ENCODE results near the gene CFAP221.

Gene CFAP221

GRCh38 chr2:119662297-119662696 is 118.0 kb downstream of the CFAP221 start:
- in situ Hi-C loops (cut with MboI; ENCODE audit: low pct_unique_long_range_greater_than_20kb, low sequenced_read_pairs, unreplicated experiment), result loop anchor here (25.0 kb wide), 1 partner anchor 250 kb away; no protein-coding TSS in a partner anchor
- no peak for DNase-seq (ENCODE audit: low spot score)
- no peak for TF ChIP-seq CTCF (IDR thresholded peaks at IDR 0.05; ENCODE audit: extremely low read depth, insufficient read depth, missing control alignments)

- no peak for TF ChIP-seq CTCF (IDR thresholded peaks at IDR 0.05; ENCODE audit: extremely low read depth, insufficient read depth, missing control alignments)
- in situ Hi-C loops (cut with MboI; ENCODE audit: low pct_unique_long_range_greater_than_20kb, low sequenced_read_pairs, unreplicated experiment), result loop anchor here (25.0 kb wide), 1 partner anchor 256 kb away; no protein-coding TSS in a partner anchor
These were observed 124.3 kb downstream of the CFAP221 start for GRCh38 chr2:119668546-119668945.

GRCh38 chr2:119671016-119671415 is 126.8 kb downstream of the CFAP221 start:
- DNase-seq (ENCODE audit: low spot score), result no peak
- in situ Hi-C loops (cut with MboI; ENCODE audit: low pct_unique_long_range_greater_than_20kb, low sequenced_read_pairs, unreplicated experiment), result loop anchor here (25.0 kb wide), 1 partner anchor 259 kb away; no protein-coding TSS in a partner anchor
- no peak for TF ChIP-seq CTCF (IDR thresholded peaks at IDR 0.05; ENCODE audit: extremely low read depth, insufficient read depth, missing control alignments)

More at GRCh38 chr2:119668546-119668945, 124.3 kb downstream of the CFAP221 start:
- DNase-seq (ENCODE audit: low spot score), result no peak

- TF ChIP-seq CTCF (IDR thresholded peaks at IDR 0.05; ENCODE audit: extremely low read depth, insufficient read depth, missing control alignments), result no peak
- no peak for DNase-seq (ENCODE audit: low spot score)
- in situ Hi-C loops (cut with MboI; ENCODE audit: low pct_unique_long_range_greater_than_20kb, low sequenced_read_pairs, unreplicated experiment), result loop anchor here (25.0 kb wide), 1 partner anchor 259 kb away; no protein-coding TSS in a partner anchor
These were observed 127.5 kb downstream of the CFAP221 start for GRCh38 chr2:119671752-119672151.

GRCh38 chr2:119672161-119672862 is 128.1 kb downstream of the CFAP221 start:
- no peak for TF ChIP-seq CTCF (IDR thresholded peaks at IDR 0.05; ENCODE audit: extremely low read depth, insufficient read depth, missing control alignments)
- DNase-seq (ENCODE audit: low spot score), result no peak
- in situ Hi-C loops (cut with MboI; ENCODE audit: low pct_unique_long_range_greater_than_20kb, low sequenced_read_pairs, unreplicated experiment), result loop anchor here (25.0 kb wide), 1 partner anchor 260 kb away; no protein-coding TSS in a partner anchor

- DNase-seq (ENCODE audit: low spot score), result no peak
- in situ Hi-C loops (cut with MboI; ENCODE audit: low pct_unique_long_range_greater_than_20kb, low sequenced_read_pairs, unreplicated experiment), result loop anchor here (25.0 kb wide), 1 partner anchor 261 kb away; no protein-coding TSS in a partner anchor
- no peak for TF ChIP-seq CTCF (IDR thresholded peaks at IDR 0.05; ENCODE audit: extremely low read depth, insufficient read depth, missing control alignments)
These were observed 129.5 kb downstream of the CFAP221 start for GRCh38 chr2:119673796-119674195.

Data from GM13977 (cell line).